ENCODE results near the gene MTA2.
"Not testable (repeated sequence)": the region's sequence is repeated elsewhere in the genome, so short reads cannot be mapped to it uniquely, and the experiment has no call there.

The MTA2 gene

DNA sequence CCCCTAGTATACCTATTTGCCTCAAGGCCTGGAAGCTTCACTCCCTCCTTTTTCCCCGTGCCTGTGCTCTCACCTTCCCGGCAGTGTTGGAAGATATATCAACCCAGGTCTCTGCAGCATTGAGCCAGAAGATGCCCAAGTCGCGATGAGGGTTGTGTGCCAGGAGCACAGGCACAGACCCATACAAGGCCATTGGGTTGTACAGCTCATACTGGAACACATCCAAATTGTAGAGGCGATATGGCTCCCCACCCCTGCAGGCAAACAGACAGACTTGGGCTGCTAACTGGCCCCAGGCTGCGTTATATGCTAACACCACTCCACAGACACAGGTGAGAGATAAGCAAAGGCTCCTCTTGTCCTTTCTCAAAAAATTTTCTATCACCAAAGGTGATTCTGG lies 30.8 kb upstream of the MTA2 start:
- Histone ChIP-seq H3K4me1 (ENCODE audit: control insufficient read depth, insufficient read depth, low read length) (no peaks in the 10 kb centered on the region), H3K36me3 (ENCODE audit: control insufficient read depth, insufficient read depth, low read length, severe bottlenecking) (peaks cover 97% of the 10 kb centered on the region), H3K27me3 (replicated peaks; ENCODE audit: control insufficient read depth, insufficient read depth, low read length) (no peaks in the 10 kb centered on the region), H3K9me3 (ENCODE audit: control insufficient read depth, low read length) (no peaks in the 10 kb centered on the region), H3K9ac (ENCODE audit: low read length) (no peak overlapping the region), H3K4me3 (ENCODE audit: low read length) (no peak overlapping the region)
- DNase-seq (ENCODE audit: low read depth) = no peak

DNA sequence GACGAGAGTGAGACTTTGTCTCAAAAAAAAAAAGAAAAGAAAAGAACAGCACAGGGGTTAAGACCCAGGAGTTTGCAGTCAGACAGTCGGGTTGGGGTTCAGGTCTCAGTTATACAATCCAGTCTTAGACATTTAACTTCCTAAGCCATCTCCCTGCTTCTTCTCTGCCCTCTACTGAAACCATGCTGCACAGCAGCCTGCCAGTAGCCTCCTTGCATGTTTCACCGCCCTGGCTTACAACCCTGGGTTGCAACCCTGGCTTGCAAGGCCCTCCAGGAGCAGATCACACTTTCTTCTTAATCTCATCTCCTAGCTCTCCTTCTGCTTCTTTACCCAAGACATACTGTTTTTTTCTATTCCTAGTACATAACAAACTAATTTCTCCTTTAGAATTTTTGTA lies 26.0 kb upstream of the MTA2 start:
- Histone ChIP-seq H3K36me3 (ENCODE audit: control insufficient read depth, insufficient read depth, low read length, severe bottlenecking) (peaks cover 78% of the 10 kb centered on the region), H3K9me3 (ENCODE audit: control insufficient read depth, low read length) (no peaks in the 10 kb centered on the region), H3K4me3 (ENCODE audit: low read length) (no peak overlapping the region), H3K9ac (ENCODE audit: low read length) (no peak overlapping the region), H3K27me3 (replicated peaks; ENCODE audit: control insufficient read depth, insufficient read depth, low read length) (no peaks in the 10 kb centered on the region), H3K4me1 (ENCODE audit: control insufficient read depth, insufficient read depth, low read length) (peaks cover 1% of the 10 kb centered on the region)
- no peak for DNase-seq (ENCODE audit: low read depth)

DNA sequence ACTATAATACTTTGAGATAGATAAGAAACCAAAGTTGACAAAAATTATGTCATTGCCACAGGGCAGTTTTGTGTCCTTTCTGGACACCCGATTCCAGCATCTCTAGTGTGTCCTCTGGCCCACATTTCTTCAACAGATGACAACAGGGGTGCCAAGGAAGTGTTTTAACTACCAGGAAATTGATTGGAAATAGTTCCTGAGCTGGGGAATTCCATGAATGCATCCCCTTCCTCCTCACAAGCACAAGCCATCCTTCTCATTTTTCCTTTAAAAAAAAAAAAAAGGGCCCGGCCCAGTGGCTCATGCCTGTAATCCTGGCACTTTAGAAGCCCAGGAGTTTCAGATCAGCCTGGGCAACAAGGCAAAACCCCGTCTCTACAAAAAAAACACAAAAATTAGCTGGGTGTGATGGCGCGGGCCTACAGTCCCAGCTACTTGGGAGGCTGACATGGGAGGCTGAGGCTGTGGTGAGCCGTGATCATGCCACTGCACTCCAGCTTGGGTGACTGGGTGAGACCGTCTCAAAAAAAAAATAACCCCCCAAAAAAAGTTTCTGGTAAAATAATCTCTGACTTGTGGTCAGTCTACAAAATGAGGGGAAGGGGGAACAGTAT lies 20.9 kb upstream of the MTA2 start:
- H3K9ac ChIP-seq (ENCODE audit: low read length) = peak overlapping the region; percentile 97
- no peaks in the 10 kb centered on the region for H3K9me3 ChIP-seq (ENCODE audit: control insufficient read depth, low read length)
- peaks cover 27% of the 10 kb centered on the region for H3K36me3 ChIP-seq (ENCODE audit: control insufficient read depth, insufficient read depth, low read length, severe bottlenecking)
- no peak for DNase-seq (ENCODE audit: low read depth)
- no peaks in the 10 kb centered on the region for H3K27me3 ChIP-seq (replicated peaks; ENCODE audit: control insufficient read depth, insufficient read depth, low read length)
- H3K4me1 ChIP-seq (ENCODE audit: control insufficient read depth, insufficient read depth, low read length) = peaks cover 22% of the 10 kb centered on the region
- peak overlapping the region; percentile 93 for H3K4me3 ChIP-seq (ENCODE audit: low read length)

DNA sequence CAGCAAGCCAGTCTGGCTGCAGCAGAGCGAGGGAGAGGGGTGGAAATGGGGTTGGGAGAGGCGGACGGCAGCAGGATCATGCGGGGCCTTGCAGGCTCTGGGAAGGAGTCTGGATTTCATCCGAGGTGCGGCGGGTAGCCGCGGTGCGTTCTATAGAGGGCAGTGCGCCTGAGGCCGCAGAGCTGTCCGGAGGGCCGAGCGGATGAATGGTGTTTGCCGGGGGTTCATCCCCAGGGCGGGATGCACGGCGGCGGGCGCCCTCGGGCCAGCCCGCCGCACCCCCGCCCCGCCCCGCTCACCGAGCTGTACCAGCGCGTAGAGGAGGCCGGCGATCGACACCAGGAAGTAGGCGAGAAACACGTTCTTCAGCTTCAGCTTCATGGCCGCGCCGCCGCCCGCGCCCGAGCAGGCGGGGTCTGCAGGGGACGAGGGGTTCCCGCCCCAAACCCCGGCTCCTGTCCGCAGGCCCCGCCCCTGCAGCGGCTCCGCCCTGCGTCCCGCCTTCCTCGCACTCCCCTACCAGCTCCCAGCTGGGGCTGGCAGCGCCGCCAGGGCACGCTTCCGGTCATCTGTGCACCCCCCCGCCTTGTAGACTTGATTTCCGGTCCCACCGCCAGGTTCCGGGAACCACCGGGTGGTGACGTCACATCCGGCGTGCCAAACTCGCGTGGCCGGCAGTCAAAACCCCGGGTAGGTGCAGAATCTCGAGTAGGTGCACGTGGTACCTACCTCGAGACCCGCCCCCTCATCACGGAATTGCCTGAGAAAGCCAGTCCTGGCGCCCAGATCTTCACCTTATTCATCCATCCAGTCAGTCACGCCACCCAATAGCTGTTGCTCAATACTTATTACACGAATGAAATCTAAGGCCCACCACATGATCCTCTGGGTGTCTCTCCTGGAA lies 20.2 kb upstream of the MTA2 start, which contains the start of gene B3GAT3:
TSS of gene B3GAT3 (minus strand) at position 420 of the 904 bp plus-strand sequence. CDS start at position 381, 39 bp downstream.
- Histone ChIP-seq H3K4me3 (ENCODE audit: low read length) (peak within 1 kb of the TSS; percentile 93), H3K9me3 (ENCODE audit: control insufficient read depth, low read length) (no peaks in the 10 kb centered on the region), H3K4me1 (ENCODE audit: control insufficient read depth, insufficient read depth, low read length) (peaks cover 22% of the 10 kb centered on the region), H3K27me3 (replicated peaks; ENCODE audit: control insufficient read depth, insufficient read depth, low read length) (no peaks in the 10 kb centered on the region), H3K9ac (ENCODE audit: low read length) (peak within 1 kb of the TSS; percentile 97), H3K36me3 (ENCODE audit: control insufficient read depth, insufficient read depth, low read length, severe bottlenecking) (peaks cover 22% of the 10 kb centered on the region)
- peak; percentile 99 for DNase-seq (ENCODE audit: low read depth)

DNA sequence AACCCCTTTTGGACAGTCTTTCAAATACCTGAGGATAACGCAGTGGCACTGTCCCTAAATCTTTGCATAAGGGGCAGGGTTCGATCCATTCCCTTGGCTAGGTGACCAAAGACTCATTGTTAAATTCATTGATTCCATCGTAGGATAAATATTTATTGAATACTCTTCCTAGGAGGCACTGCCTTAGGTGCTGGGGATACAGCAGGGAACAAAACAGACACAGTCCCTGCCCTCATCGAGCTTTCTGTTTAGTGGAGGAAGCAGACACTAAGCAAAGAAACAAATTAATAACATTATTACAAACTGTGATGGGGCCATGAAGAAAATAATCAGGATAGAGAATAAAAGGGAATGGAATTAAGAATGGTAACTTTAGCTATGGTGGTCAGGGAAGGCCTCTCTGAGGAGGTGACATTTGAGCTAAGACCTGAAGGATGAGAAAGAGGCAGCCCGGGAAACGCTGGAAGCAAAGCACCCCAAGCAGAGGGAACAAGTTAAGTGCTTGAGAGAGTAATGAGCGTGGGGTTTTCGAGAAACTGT lies 19.4 kb upstream of the MTA2 start:
- no peaks in the 10 kb centered on the region for H3K9me3 ChIP-seq (ENCODE audit: control insufficient read depth, low read length)
- no peak for DNase-seq (ENCODE audit: low read depth)
- peaks cover 22% of the 10 kb centered on the region for H3K4me1 ChIP-seq (ENCODE audit: control insufficient read depth, insufficient read depth, low read length)
- H3K9ac ChIP-seq (ENCODE audit: low read length) = peak overlapping the region; percentile 97
- H3K4me3 ChIP-seq (ENCODE audit: low read length) = peak overlapping the region; percentile 93
- H3K36me3 ChIP-seq (ENCODE audit: control insufficient read depth, insufficient read depth, low read length, severe bottlenecking) = peaks cover 19% of the 10 kb centered on the region
- no peaks in the 10 kb centered on the region for H3K27me3 ChIP-seq (replicated peaks; ENCODE audit: control insufficient read depth, insufficient read depth, low read length)

DNA sequence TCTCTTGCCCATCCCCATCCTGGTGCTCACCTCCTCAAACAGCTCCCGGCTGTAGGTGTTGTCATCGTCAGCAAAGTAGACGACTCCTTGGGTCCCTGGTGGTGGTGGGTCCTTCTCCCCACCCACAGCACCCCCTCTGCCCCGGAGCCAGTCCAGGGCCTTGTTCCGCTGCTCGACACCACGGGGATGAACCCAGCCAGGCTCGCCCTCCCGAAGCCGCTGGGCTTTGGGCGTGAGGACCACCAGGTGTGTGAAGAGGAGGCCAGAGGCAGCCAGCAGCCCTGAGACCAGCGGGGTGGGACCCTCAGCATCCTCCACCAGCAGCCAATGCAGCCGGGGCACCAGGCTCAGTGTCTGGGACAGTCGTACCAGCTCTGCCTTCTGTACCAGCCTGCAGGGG lies 15.3 kb upstream of the MTA2 start:
- not testable (repeated sequence) for H3K9ac ChIP-seq (ENCODE audit: low read length); H3K9me3 ChIP-seq (ENCODE audit: control insufficient read depth, low read length)

DNA sequence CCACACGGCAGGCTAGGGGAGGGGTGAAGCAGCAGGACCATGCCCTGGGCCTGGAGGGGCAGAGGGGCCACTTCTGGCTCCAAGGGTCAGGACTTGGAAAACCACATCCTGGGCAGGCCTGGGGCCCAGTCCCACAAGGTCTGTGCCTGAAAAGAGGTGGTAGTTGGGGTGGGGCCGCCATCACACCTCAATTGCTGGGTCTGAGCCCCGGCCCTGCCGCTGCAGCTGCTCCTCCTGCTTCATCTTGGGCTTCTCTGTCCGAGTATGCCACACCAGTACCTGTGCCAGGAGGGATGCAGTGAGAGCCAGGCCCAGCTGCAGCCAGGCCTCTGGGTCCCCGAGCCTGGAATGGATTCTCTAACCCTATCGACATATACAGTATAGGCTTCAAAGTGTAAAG lies 13.9 kb upstream of the MTA2 start:
- no peak for DNase-seq (ENCODE audit: low read depth)
- no peaks in the 10 kb centered on the region for H3K9me3 ChIP-seq (ENCODE audit: control insufficient read depth, low read length)
- H3K4me3 ChIP-seq (ENCODE audit: low read length) = no peak overlapping the region
- H3K36me3 ChIP-seq (ENCODE audit: control insufficient read depth, insufficient read depth, low read length, severe bottlenecking) = peaks cover 18% of the 10 kb centered on the region
- H3K27me3 ChIP-seq (replicated peaks; ENCODE audit: control insufficient read depth, insufficient read depth, low read length) = no peaks in the 10 kb centered on the region
- H3K4me1 ChIP-seq (ENCODE audit: control insufficient read depth, insufficient read depth, low read length) = peaks cover 18% of the 10 kb centered on the region
- no peak overlapping the region for H3K9ac ChIP-seq (ENCODE audit: low read length)

More for the DNA sequence above, 15.3 kb upstream of the MTA2 start:
- not testable (repeated sequence) for H3K4me3 ChIP-seq (ENCODE audit: low read length); DNase-seq (ENCODE audit: low read depth); H3K27me3 ChIP-seq (replicated peaks; ENCODE audit: control insufficient read depth, insufficient read depth, low read length)
- Histone ChIP-seq H3K4me1 (ENCODE audit: control insufficient read depth, insufficient read depth, low read length) (peaks cover 18% of the 10 kb centered on the region), H3K36me3 (ENCODE audit: control insufficient read depth, insufficient read depth, low read length, severe bottlenecking) (peaks cover 12% of the 10 kb centered on the region)

DNA sequence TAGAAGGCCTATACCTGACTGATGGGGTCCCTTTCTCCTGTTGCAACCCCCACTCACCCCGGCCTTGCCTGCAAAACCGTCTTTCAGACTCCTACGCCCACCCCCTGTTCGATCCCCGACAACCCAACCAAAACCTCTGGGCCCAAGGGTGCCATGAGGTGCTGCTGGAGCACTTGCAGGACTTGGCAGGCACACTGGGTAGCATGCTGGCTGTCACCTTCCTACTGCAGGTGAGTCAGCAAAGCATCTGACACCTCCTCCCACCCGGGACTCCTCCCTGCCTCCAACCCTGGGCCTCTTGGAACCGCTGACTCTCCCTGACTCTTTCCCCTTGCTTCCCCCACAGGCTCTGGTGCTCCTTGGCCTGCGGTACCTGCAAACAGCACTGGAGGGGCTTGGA lies 12.6 kb upstream of the MTA2 start:
- H3K9ac ChIP-seq (ENCODE audit: low read length) = peak overlapping the region; percentile 16
- H3K36me3 ChIP-seq (ENCODE audit: control insufficient read depth, insufficient read depth, low read length, severe bottlenecking) = peaks cover 26% of the 10 kb centered on the region
- no peak for DNase-seq (ENCODE audit: low read depth)
- H3K4me3 ChIP-seq (ENCODE audit: low read length) = no peak overlapping the region
- peaks cover 13% of the 10 kb centered on the region for H3K4me1 ChIP-seq (ENCODE audit: control insufficient read depth, insufficient read depth, low read length)
- H3K9me3 ChIP-seq (ENCODE audit: control insufficient read depth, low read length) = no peaks in the 10 kb centered on the region
- H3K27me3 ChIP-seq (replicated peaks; ENCODE audit: control insufficient read depth, insufficient read depth, low read length) = no peaks in the 10 kb centered on the region

DNA sequence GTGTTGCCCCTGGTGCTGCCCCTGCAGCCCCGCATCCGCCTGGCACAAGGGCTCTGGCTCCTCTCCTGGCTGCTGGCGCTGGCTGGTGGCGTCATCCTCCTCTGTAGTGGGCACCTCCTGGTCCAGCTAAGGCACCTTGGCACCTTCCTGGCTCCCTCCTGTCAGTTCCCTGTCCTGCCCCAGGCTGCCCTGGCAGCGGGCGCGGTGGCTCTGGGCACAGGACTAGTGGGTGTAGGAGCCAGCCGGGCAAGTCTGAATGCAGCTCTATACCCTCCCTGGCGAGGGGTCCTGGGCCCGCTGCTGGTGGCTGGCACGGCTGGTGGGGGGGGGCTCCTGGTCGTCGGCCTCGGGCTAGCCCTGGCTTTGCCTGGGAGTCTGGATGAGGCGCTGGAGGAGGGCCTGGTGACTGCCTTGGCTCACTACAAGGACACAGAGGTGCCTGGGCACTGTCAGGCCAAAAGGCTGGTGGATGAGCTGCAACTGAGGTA lies 11.7 kb upstream of the MTA2 start:
- Histone ChIP-seq H3K27me3 (replicated peaks; ENCODE audit: control insufficient read depth, insufficient read depth, low read length) (no peaks in the 10 kb centered on the region), H3K9me3 (ENCODE audit: control insufficient read depth, low read length) (no peaks in the 10 kb centered on the region), H3K9ac (ENCODE audit: low read length) (peak overlapping the region; percentile 37), H3K36me3 (ENCODE audit: control insufficient read depth, insufficient read depth, low read length, severe bottlenecking) (peaks cover 35% of the 10 kb centered on the region), H3K4me1 (ENCODE audit: control insufficient read depth, insufficient read depth, low read length) (peaks cover 13% of the 10 kb centered on the region), H3K4me3 (ENCODE audit: low read length) (no peak overlapping the region)
- DNase-seq (ENCODE audit: low read depth) = no peak

DNA sequence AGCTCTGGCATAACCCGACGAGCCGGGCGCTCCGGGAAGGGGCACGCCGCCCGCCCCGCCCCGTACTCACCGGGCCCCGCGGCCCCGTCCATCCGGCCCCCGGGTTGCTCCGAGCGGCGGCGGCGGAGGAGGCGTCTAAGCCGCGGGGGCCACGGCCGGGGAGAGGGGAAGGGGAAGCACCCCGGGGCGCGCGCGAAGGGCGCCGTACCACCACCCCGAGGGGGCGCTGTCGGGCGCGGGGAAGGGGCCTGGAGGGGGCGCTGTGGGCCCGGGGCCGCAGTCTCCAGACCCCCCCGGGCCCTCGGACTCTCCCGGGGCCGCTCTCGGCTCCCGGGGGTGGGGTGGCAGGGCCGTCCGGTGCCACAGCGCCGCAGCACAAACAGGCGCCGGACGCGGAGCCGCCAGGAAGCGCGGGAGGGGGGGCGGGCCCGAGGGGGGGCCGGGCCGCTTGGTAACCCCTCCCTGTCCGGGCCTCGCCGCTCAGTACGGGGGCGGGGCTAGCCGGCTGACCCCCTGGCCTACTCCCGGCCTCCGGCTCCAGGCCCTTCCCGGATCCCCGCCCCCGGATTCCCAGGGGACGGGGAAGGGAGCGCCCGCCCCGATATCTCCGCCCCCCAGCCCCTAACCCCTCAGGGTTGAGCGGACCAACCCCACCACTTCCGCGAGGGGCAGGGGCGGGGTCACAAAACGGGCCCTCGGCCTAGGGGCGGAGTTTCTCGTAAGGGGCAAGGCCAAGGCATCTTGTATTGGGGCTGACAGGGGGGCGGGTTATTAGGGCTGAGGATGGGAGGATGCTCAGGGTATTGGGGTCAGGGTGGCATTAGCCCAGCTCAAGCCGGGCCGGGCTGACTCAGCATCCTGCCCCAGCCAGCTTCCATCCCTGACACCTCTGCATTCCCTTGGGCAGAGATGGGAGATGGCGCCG lies 11.0 kb upstream of the MTA2 start, which contains the start of the genes EML3 and ROM1:
TSS of gene EML3 (minus strand) at position 410 of the 925 bp plus-strand sequence. CDS start at position 92, 318 bp downstream.
TSS of gene ROM1 (plus strand) at position 892 of the 925 bp plus-strand sequence. CDS start at position 917, 25 bp downstream.
- H3K9ac ChIP-seq (ENCODE audit: low read length) = peak within 1 kb of the TSS; percentile 96
- peaks cover 13% of the 10 kb centered on the region for H3K4me1 ChIP-seq (ENCODE audit: control insufficient read depth, insufficient read depth, low read length)
- H3K36me3 ChIP-seq (ENCODE audit: control insufficient read depth, insufficient read depth, low read length, severe bottlenecking) = peaks cover 41% of the 10 kb centered on the region
- peak; percentile 90 for DNase-seq (ENCODE audit: low read depth)
- no peaks in the 10 kb centered on the region for H3K27me3 ChIP-seq (replicated peaks; ENCODE audit: control insufficient read depth, insufficient read depth, low read length)
- H3K9me3 ChIP-seq (ENCODE audit: control insufficient read depth, low read length) = no peaks in the 10 kb centered on the region
- peak within 1 kb of the TSS; percentile 92 for H3K4me3 ChIP-seq (ENCODE audit: low read length)
